Heart right ventricle (tissue), 16 donors: ENCODE data around the gene LHX4. TPM values are rescaled to one million over a fixed set of nuclear protein-coding genes. Genes with fewer than 3 reads are reported as not detected.

ENCODE experiments used
- ATAC-seq, 8 donors: fragments of 200-7000 bp; cut with Tn5 transposase; one replicate each; pipeline ENCODE4 v1.9.1; 2020; ENCODE audit warnings: mild to moderate bottlenecking in 8 of 8, moderate library complexity in 8 of 8, moderate number of reproducible peaks in 1 of 8
- DNase-seq, 2 donors: peaks; one replicate each; pipeline ENCODE4 v3.0.0-alpha.2; 2020
- H3K27ac ChIP-seq, 10 donors: fragments of 200-600 bp; sonication (generic) in 2 of 10; one replicate each; pipeline versions ENCODE4 v1.5.0 to v1.8.0; 2020 to 2022; ENCODE audit warnings: mild to moderate bottlenecking in 3 of 10
- H3K27me3 ChIP-seq, 7 donors: fragments of 200-600 bp; one replicate each; pipeline ENCODE4 v1.8.0; 2021 to 2022; ENCODE audit warnings: mild to moderate bottlenecking in 2 of 7
- H3K36me3 ChIP-seq, 9 donors: fragments of 200-600 bp; sonication (generic) in 1 of 9; one replicate each; pipeline versions ENCODE4 v1.5.0 to v1.8.0; 2020 to 2022; ENCODE audit warnings: mild to moderate bottlenecking in 2 of 9
- H3K4me1 ChIP-seq, 9 donors: fragments of 200-600 bp; sonication (generic) in 1 of 9; one replicate each; pipeline versions ENCODE4 v1.5.0 to v1.8.0; 2020 to 2022; ENCODE audit warnings: mild to moderate bottlenecking in 4 of 9
- H3K4me3 ChIP-seq, 10 donors: fragments of 200-600 bp; sonication (generic) in 2 of 10; one replicate each; pipeline versions ENCODE4 v1.5.0 to v1.8.0; 2020 to 2022; ENCODE audit warnings: mild to moderate bottlenecking in 7 of 10, moderate library complexity in 2 of 10
- H3K9me3 ChIP-seq, 11 donors: fragments of 200-600 bp in 10 of 11; sonication (generic) in 2 of 11; one replicate each; pipeline versions ENCODE4 v1.5.0 to v1.8.0; 2013 to 2022; ENCODE audit warnings: mild to moderate bottlenecking in 2 of 11, control low read depth in 1 of 11, moderate library complexity in 1 of 11
- CTCF ChIP-seq, 9 donors: fragments of 200-600 bp; sonication (generic) in 2 of 9; IDR thresholded peaks; one replicate each; pipeline versions ENCODE4 v1.5.0 to v1.8.0; 2021 to 2022; ENCODE audit warnings: antibody characterized with exemption in 9 of 9, mild to moderate bottlenecking in 5 of 9, moderate library complexity in 1 of 9
- WGBS, 2 donors: extraction: QIAGEN DNeasy Blood & Tissue Kit; methylation state at CpG; one replicate each; pipeline ENCODE4 v1.1.7; 2013; ENCODE audit warnings: inconsistent platforms in 1 of 2; 5-methylcytosine and 5-hydroxymethylcytosine counted together
- intact Hi-C, 10 donors: fragments of 100-400 bp; cut with DNase I; formaldehyde crosslinking; loops; one replicate each; pipeline versions ENCODE4 v1.11.1 to v1.14.2; 2022
- polyA plus RNA-seq, 2 donors: library from polyadenylated mRNA; stranded (reverse); fragments of 200-250 nt; gene quantifications; one replicate each; pipeline ENCODE4 v1.2.3, GENCODE V29; 2013
- total RNA-seq, 10 donors: library from RNA; stranded (reverse); fragmentation: NEBNext Ultra II Directional in 3 of 10; extraction: Animal tissue kit (Norgen Biotek cat#: 25700) in 3 of 10; gene quantifications; one replicate each; pipeline versions ENCODE4 v1.2.1 to v1.2.4, GENCODE V29; 2021 to 2023
- donor health status: Arrhythmogenic right ventricular cardiomyopathy.
- donor health status: ischemic (EF 13 %, LVEDD 7.1; RV severe dilation, severe dysfunction).
- donor health status: healthy with polysubstance abuse.
- donor health status: DM: no; HTN: yes; CAD: no.
- donor health status: DM: no; HTN: no; CAD: no.
- donor health status: ischemic (EF 25% LVEDD 6.9; RV normal size, moderate dysfunction).
- donor health status: ischemic (EF 25% LVEDD 5.7; RV mildly dilated, moderate dysfunction).
- donor health status: healthy.
- donor health status: DM: yes; HTN: yes; CAD: no.
- donor health status: Ischemic cardiomyopathy.
- donor health status: ischemic (EF 35%, LVEDD 5.7; RV mildly dilated, moderate dysfunction).
- donor health status: nonischemic (EF 11% LVEDD 7.7; RV severe dilation, severe dysfunction).
- donor health status: DM: yes; HTN: yes; CAD: no.
- donor health status: PGD.
- donor health status: ischemic (EF 29% LVEDD 5.4; RV normal size, mild dysfunction).
- donor health status: nonischemic (EF 23%, LVEDD 6.1; RV moderate dilation, normal function).

Gene LHX4
- total and polyA plus RNA-seq, 12 donors = under 0.01 TPM; not detected in 11

DNA sequence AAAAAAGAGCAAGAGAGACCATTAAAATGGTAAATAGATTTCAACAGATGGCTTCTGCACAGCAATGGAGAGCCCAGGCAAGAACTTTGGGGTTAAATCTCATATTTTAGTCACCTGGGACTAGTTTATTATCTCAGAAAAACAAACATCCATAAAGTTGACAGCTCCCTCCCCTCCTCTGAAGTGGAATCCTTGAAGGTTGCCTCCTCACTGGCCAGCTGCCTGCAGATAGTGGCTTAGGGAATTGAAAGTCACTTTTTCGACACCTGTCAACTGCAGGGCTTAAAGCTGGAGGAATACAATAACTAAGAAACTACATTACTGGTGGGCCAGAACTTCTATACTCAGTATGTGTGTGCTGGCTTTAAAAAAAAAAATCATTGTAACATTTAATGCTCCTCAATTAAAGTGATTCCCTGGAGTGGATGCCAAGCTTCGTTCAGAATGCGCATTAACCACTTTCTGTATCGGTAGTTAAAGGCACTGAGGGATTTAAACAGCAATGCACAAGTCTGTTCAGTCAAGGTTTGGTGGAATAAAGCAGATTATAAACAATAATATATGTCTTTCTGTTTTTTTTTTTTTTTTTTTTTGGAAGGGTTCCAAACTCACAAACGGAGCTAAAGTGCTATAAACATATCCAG lies 52.5 kb downstream of the LHX4 start:
- Histone ChIP-seq H3K4me1 (peaks cover 0 to 24% (median 0%) of the 10 kb centered on the region in 9 donors), H3K36me3 (peaks cover 0 to 51% (median 0%) of the 10 kb centered on the region in 9 donors), H3K9me3 (no peaks in the 10 kb centered on the region), H3K4me3 (no peak overlapping the region), H3K27me3 (no peaks in the 10 kb centered on the region), H3K27ac (no peak overlapping the region)
- intact Hi-C loops = loop anchor here in 1 of 10 donors (10.0 kb wide), 1 partner anchor 132 kb away; no protein-coding TSS in a partner anchor
- ATAC-seq (no peak), DNase-seq (no peak)
- WGBS, 2 donors = 75 to 77% methylated on average over 5 of the region's 5 CpGs
- no peak for TF ChIP-seq CTCF (IDR thresholded peaks at IDR 0.05)

DNA sequence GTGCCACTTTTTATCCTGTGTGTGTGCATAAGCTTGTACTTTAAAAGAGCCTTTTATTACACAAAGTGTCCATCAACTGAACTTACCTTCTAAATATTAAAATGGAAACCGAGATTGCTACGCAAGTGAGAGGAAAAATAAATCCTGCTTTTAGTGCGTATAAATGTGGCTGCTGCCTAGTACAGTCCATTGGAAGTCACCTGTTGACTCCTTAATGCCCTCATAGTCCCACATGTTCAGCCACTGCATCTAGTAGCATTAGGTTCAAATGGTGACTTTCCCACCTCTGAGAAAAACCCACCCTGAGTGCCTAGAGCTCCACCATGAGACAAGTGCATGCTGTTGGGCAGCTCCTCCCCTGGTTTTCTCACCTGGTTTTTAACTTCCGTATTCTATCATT lies 53.0 kb downstream of the LHX4 start:
- Histone ChIP-seq H3K27ac (no peak overlapping the region), H3K36me3 (peaks cover 0 to 57% (median 3%) of the 10 kb centered on the region in 9 donors), H3K9me3 (no peaks in the 10 kb centered on the region), H3K4me3 (no peak overlapping the region), H3K27me3 (no peaks in the 10 kb centered on the region), H3K4me1 (peaks cover 0 to 18% (median 0%) of the 10 kb centered on the region in 9 donors)
- ATAC-seq = no peak
- intact Hi-C loops = loop anchor here in 1 of 10 donors (10.0 kb wide), 1 partner anchor 132 kb away; no protein-coding TSS in a partner anchor
- 95 to 96% methylated on average over 4 of the region's 4 CpGs for WGBS, 2 donors
- DNase-seq = no peak
- no peak for TF ChIP-seq CTCF (IDR thresholded peaks at IDR 0.05)

GRCh38 chr1:180286417-180286816 lies 56.4 kb downstream of the LHX4 start:
- ATAC-seq = no peak
- peaks cover 0 to 13% (median 0%) of the 10 kb centered on the region in 9 donors for H3K4me1 ChIP-seq
- H3K27me3 ChIP-seq = no peaks in the 10 kb centered on the region
- no peak for TF ChIP-seq CTCF (IDR thresholded peaks at IDR 0.05)
- no peak overlapping the region for H3K27ac ChIP-seq
- no peak overlapping the region for H3K4me3 ChIP-seq
- peaks cover 0 to 40% (median 3%) of the 10 kb centered on the region in 9 donors for H3K36me3 ChIP-seq
- H3K9me3 ChIP-seq = no peaks in the 10 kb centered on the region
- intact Hi-C loops = loop anchor here in 1 of 10 donors (10.0 kb wide), 1 partner anchor 128 kb away; no protein-coding TSS in a partner anchor
- DNase-seq = no peak

DNA sequence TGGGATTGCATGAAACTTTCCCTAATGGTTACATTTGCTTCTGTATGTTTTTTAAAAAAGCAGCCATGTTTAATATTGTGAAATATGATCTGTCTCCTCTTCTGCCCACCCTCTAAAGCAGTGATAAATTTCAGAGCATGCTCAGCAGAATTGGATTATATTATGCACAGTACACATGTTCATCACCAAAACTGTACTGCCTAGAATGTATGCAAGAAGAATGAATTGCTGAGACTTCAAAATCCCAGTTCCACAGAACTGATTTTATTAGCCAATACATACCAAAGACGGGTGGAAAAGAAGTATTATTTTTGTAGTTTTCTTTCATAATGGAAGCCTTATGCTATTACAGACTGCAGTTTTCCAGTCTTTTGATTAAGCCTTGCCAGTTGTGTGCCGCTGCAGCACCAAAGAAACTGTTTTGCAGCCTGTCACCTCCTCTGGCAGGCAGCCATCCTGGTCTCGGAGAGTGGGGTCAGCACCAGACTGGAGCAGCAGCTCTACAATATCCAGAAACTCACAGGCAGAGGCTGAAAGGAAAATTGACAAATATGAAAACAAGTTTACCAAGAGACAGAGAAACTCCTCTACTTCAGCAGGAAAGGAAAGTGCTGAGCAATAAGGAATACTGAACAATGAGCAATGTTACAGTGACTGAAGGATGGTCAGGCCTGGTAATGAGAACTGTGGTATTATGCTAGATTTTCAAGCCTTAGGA lies 58.1 kb downstream of the LHX4 start:
- H3K9me3 ChIP-seq = peaks cover 0 to 8% (median 0%) of the 10 kb centered on the region in 11 donors
- ATAC-seq (peak in 3 of 8 donors; percentile 35 to 49 (median 37)), DNase-seq (peak in 1 of 2 donors; percentile 37)
- no peaks in the 10 kb centered on the region for H3K27me3 ChIP-seq
- H3K36me3 ChIP-seq = peaks cover 0 to 38% (median 3%) of the 10 kb centered on the region in 9 donors
- intact Hi-C loops = loop anchor here in 1 of 10 donors (10.0 kb wide), 1 partner anchor 127 kb away; no protein-coding TSS in a partner anchor
- TF ChIP-seq CTCF (IDR thresholded peaks at IDR 0.05) = no peak
- H3K27ac ChIP-seq = peak overlapping the region in 3 of 10 donors; percentile 1 to 70 (median 10)
- WGBS, 2 donors = 36 to 51% methylated on average over 3 of the region's 3 CpGs
- peaks cover 0 to 13% (median 0%) of the 10 kb centered on the region in 9 donors for H3K4me1 ChIP-seq
- no peak overlapping the region for H3K4me3 ChIP-seq
